Measurements from ENCODE around the gene CTNNA1. TPM values are rescaled to one million over a fixed set of nuclear protein-coding genes. Genes with fewer than 3 reads are reported as not detected.
"Not testable (repeated sequence)": the region's sequence is repeated elsewhere in the genome, so short reads cannot be mapped to it uniquely, and the experiment has no call there.

Gene CTNNA1
- total and polyA plus RNA-seq, 4 donors: 115 to 480 (median 302) TPM

DNA sequence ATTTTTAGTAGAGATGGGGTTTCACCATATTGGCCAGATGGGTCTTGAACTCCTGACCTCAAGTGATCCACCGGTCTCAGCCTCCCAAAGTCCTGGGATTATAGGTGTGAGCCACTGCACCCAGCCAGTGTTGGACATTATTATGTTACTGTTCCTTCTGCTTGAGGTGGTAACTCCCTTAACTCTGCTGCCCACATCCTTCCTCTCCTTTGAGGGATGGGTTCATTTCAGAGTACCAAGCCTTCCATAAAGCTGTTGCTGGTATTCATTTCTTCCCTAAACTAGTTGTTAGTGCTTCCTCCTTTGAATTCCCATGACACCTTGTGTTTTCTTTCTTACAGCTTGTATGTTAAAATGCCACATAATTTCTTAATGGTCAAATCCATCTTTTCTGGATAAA is 54.0 kb downstream of the CTNNA1 start:
- ATAC-seq (ENCODE audit: insufficient read depth, low FRiP score): no peak
- Histone ChIP-seq H3K4me1 (ENCODE audit: control insufficient read depth in 5 of 5, insufficient read depth in 5 of 5, low read length in 5 of 5) (peaks cover 0 to 27% (median 0%) of the 10 kb centered on the region in 5 donors), H3K9me3 (ENCODE audit: control insufficient read depth in 4 of 4, insufficient read depth in 3 of 4, low read length in 3 of 4) (no peaks in the 10 kb centered on the region), H3K36me3 (ENCODE audit: control insufficient read depth in 4 of 4, insufficient read depth in 4 of 4, low read length in 4 of 4) (peaks cover 4 to 13% (median 7%) of the 10 kb centered on the region in 4 donors), H3K9ac (ENCODE audit: insufficient read depth in 1 of 2, low read length in 2 of 2) (no peak overlapping the region), H3K27ac (ENCODE audit: low read depth in 1 of 2, low read length in 1 of 2) (no peak overlapping the region), H3K4me3 (no peak overlapping the region), H3K27me3 (ENCODE audit: control insufficient read depth in 3 of 3, insufficient read depth in 3 of 3, low read length in 2 of 3) (no peaks in the 10 kb centered on the region)
- TF ChIP-seq, protein P1, sequence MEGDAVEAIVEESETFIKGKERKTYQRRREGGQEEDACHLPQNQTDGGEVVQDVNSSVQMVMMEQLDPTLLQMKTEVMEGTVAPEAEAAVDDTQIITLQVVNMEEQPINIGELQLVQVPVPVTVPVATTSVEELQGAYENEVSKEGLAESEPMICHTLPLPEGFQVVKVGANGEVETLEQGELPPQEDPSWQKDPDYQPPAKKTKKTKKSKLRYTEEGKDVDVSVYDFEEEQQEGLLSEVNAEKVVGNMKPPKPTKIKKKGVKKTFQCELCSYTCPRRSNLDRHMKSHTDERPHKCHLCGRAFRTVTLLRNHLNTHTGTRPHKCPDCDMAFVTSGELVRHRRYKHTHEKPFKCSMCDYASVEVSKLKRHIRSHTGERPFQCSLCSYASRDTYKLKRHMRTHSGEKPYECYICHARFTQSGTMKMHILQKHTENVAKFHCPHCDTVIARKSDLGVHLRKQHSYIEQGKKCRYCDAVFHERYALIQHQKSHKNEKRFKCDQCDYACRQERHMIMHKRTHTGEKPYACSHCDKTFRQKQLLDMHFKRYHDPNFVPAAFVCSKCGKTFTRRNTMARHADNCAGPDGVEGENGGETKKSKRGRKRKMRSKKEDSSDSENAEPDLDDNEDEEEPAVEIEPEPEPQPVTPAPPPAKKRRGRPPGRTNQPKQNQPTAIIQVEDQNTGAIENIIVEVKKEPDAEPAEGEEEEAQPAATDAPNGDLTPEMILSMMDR (IDR thresholded peaks at IDR 0.05; ENCODE audit: control extremely low read depth, extremely low read depth): no peak
- 68 to 76% methylated on average over 1 of the region's 1 CpG for WGBS, 2 donors
- DNase-seq: no peak

GRCh38 chr5:138809391-138809790 is 56.2 kb downstream of the CTNNA1 start:
- Histone ChIP-seq H3K4me3 (no peak overlapping the region), H3K9me3 (ENCODE audit: control insufficient read depth in 4 of 4, insufficient read depth in 3 of 4, low read length in 3 of 4) (no peaks in the 10 kb centered on the region), H3K9ac (ENCODE audit: insufficient read depth in 1 of 2, low read length in 2 of 2) (no peak overlapping the region), H3K27me3 (ENCODE audit: control insufficient read depth in 3 of 3, insufficient read depth in 3 of 3, low read length in 2 of 3) (no peaks in the 10 kb centered on the region), H3K27ac (ENCODE audit: low read depth in 1 of 2, low read length in 1 of 2) (no peak overlapping the region), H3K36me3 (ENCODE audit: control insufficient read depth in 4 of 4, insufficient read depth in 4 of 4, low read length in 4 of 4) (peaks cover 5 to 22% (median 14%) of the 10 kb centered on the region in 4 donors), H3K4me1 (ENCODE audit: control insufficient read depth in 5 of 5, insufficient read depth in 5 of 5, low read length in 5 of 5) (peaks cover 0 to 11% (median 0%) of the 10 kb centered on the region in 5 donors)
- TF ChIP-seq, protein P1 (IDR thresholded peaks at IDR 0.05; ENCODE audit: control extremely low read depth, extremely low read depth): no peak
- ATAC-seq (ENCODE audit: insufficient read depth, low FRiP score) (no peak), DNase-seq (peak in 2 of 3 donors; percentile 13 to 37)

DNA sequence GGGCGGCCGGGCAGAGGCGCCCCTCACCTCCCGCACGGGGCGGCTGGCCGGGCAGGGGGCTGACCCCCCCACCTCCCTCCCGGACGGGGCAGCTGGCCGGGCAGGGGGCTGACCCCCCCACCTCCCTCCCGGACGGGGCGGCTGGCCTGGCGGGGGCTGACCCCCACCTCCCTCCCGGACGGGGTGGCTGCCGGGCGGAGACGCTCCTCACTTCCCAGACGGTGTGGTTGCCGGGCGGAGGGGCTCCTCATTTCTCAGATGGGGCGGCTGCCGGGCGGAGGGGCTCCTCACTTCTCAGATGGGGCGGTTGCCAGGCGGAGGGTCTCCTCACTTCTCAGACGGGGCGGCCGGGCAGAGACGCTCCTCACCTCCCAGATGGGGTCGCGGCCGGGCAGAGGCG is 57.6 kb downstream of the CTNNA1 start:
- H3K27me3 ChIP-seq (ENCODE audit: control insufficient read depth in 3 of 3, insufficient read depth in 3 of 3, low read length in 2 of 3); ATAC-seq (ENCODE audit: insufficient read depth, low FRiP score): not testable (repeated sequence)
- peaks cover 7 to 28% (median 21%) of the 10 kb centered on the region in 4 donors for H3K36me3 ChIP-seq (ENCODE audit: control insufficient read depth in 4 of 4, insufficient read depth in 4 of 4, low read length in 4 of 4)

GRCh38 chr5:138815529-138815928 is 62.3 kb downstream of the CTNNA1 start:
- H3K4me1 ChIP-seq (ENCODE audit: control insufficient read depth in 5 of 5, insufficient read depth in 5 of 5, low read length in 5 of 5): peaks cover 0 to 11% (median 0%) of the 10 kb centered on the region in 5 donors
- 93 to 94% methylated on average over 5 of the region's 5 CpGs for WGBS, 2 donors
- no peak overlapping the region for H3K4me3 ChIP-seq
- H3K36me3 ChIP-seq (ENCODE audit: control insufficient read depth in 4 of 4, insufficient read depth in 4 of 4, low read length in 4 of 4): peaks cover 2 to 33% (median 24%) of the 10 kb centered on the region in 4 donors
- H3K9ac ChIP-seq (ENCODE audit: insufficient read depth in 1 of 2, low read length in 2 of 2): no peak overlapping the region
- H3K27me3 ChIP-seq (ENCODE audit: control insufficient read depth in 3 of 3, insufficient read depth in 3 of 3, low read length in 2 of 3): no peaks in the 10 kb centered on the region
- H3K27ac ChIP-seq (ENCODE audit: low read depth in 1 of 2, low read length in 1 of 2): no peak overlapping the region
- no peaks in the 10 kb centered on the region for H3K9me3 ChIP-seq (ENCODE audit: control insufficient read depth in 4 of 4, insufficient read depth in 3 of 4, low read length in 3 of 4)
- ATAC-seq (ENCODE audit: insufficient read depth, low FRiP score) (no peak), DNase-seq (no peak)
- TF ChIP-seq, protein P1 (IDR thresholded peaks at IDR 0.05; ENCODE audit: control extremely low read depth, extremely low read depth): no peak

More for the DNA sequence above, 57.6 kb downstream of the CTNNA1 start:
- not testable (repeated sequence) for H3K4me1 ChIP-seq (ENCODE audit: control insufficient read depth in 5 of 5, insufficient read depth in 5 of 5, low read length in 5 of 5); H3K27ac ChIP-seq (ENCODE audit: low read depth in 1 of 2, low read length in 1 of 2); H3K4me3 ChIP-seq; DNase-seq; H3K9ac ChIP-seq (ENCODE audit: insufficient read depth in 1 of 2, low read length in 2 of 2); H3K9me3 ChIP-seq (ENCODE audit: control insufficient read depth in 4 of 4, insufficient read depth in 3 of 4, low read length in 3 of 4)
- WGBS, 2 donors: 96 to 98% methylated on average over 20 to 26 of the region's 35 CpGs

All from lung (tissue), 12 donors.